Stimulated activated CD4-positive, alpha-beta T cell treated with anti-CD3 and anti-CD28 coated beads, TNF-alpha, amount 100 ng/mL, for 24 hours (primary cell): ENCODE measurements around the gene MIOX.
"Not testable (repeated sequence)": the region's sequence is repeated elsewhere in the genome, so short reads cannot be mapped to it uniquely, and the experiment has no call there.

Experiments used
- DNase-seq, 3 experiments: peaks; one replicate each; pipeline ENCODE4 v3.0.0-alpha.2; 2020; ENCODE audit warnings: low read depth in 3 of 3

Gene MIOX

DNA sequence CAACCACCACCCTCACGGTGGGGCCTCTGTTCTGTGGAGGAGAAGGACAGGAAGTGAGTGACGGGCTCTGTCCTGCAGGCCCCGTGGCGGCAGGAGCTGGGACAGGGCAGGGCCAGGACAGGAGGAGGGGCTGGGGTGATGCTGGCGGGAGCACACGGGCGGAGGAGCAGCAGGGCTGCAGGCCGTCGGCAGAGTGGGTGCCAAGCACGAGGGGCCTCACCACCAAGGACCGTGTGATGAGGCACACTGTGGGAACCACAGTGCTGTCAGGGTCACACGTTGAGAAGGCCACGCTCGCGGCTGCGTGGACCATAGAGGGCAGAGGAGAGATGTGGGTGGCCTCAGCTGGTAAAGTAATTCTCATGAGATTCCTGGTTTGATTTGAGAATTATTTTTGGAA is 30.2 kb downstream of the MIOX start:
- DNase-seq, result no peak

- no peak for DNase-seq
Observed at GRCh38 chr22:50517495-50518260, 31.0 kb downstream of the MIOX start.

DNA sequence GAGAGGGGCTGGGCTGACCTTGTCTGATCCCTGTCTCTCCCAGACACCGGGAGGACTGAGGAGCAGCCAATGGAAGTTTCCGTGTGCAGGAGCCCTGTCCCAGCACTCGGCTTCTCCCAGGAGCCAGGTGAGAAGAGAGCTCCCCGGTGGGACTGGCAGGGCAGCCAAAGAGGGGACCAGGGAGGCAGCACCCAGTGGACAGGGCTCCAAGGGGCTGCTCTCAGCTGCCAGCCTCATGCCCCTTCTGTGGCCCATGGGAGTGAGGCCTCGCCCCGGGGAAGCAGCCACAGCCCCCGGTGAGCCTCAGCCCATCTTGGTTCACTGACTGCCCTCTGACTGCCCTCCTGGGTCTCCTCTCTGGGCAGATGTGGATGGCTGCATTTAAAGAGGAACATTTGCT is 31.9 kb downstream of the MIOX start:
- DNase-seq, result no peak

- DNase-seq, result no peak
Observed at GRCh38 chr22:50519151-50519550, 32.5 kb downstream of the MIOX start.

DNA sequence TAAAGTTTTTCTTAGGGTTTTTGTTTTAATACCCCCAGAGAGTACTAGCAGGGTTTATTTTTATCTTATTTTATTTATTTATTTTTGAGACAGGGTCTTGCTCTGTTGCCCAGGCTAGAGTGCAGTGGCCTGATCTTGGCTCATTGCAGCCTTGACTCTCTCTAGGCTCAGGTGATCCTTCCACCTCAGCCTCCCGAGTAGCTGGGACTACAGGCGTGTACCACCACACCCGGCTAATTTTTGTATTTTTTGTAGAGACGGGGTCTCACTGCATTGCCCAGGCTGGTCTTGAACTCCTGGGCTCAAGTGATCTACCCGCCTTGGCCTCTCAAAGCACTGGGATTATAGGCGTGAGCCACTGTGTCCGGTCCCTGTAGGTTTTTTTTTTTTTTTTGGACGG is 33.5 kb downstream of the MIOX start:
- not testable (repeated sequence) for DNase-seq

DNA sequence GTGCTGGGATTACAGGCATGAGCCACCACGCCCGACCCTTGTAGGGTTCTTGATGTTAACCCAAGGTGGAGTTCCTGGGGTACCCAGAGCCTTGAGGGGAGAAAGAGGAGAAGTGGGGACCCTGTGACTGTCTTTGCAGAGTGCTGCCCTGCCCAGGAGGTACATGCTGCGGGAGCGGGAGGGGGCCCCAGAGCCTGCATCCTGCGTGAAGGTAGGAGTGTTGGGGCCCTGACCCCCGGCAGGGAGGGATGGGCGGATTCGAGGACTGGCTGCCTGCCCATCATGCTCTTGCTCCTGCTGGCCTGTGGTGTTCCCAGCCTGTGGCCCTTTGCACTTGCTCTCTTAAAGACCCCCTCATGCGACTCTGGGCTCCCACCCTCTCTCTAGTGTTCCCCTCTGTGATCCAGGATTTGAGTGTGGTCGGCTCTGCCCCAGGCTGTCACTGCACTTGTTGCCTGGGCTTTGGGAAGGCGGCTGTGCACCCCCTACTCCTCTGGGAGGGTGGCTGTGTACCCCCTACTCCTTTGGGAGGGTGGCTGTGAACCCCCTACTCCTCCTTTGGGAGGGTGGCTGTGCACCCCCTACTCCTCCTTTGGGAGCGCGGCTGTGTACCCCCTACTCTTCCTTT is 34.3 kb downstream of the MIOX start:
- no peak for DNase-seq

DNA sequence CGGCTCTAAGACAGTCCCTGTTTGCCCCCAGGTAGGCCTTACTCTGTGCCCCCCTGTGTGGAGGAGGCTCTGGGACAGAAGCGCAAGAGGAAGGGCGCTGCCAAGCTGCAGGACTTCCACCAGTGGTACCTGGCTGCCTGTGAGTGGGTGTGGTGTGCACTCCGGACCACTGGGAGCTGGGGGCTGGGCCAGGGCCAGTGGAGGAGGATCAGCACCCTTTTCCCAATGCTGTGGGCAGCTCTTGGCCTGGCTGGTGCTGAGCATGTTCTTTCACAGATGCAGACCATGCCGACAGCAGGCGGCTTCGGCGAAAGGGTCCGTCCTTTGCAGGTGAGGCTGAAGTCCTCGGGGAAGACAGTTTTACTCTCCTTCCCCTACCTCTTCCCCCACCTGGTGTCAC is 35.1 kb downstream of the MIOX start:
- no peak for DNase-seq

DNA sequence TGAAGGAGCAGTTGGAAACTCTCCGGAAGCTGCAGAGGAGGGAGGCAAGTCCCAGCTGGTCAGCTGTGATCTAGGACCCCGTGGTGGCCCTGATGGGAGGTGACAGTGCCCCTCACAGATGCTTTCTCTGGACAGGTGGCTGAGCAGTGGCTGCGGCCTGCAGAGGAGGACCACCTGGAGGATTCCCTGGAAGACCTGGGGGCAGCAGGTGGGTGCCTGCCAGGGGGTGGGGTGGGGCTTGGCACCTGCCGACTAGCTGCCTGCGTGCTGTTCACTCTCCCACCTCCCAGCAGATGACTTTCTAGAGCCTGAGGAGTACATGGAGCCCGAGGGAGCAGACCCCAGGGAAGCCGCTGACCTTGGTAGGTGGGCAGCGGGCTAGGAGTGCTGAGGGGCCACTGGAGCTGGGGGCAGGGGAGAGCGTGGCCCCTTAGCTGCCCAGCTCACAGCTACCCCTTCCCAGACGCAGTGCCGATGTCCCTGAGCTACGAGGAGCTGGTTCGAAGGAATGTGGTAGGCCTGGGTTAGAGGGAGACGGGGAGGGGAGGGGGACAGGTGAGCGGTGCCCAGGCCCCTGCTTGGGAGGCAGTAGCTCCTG is 35.6 kb downstream of the MIOX start:
- no peak for DNase-seq

- no peak for DNase-seq
Observed at GRCh38 chr22:50522806-50523438, 36.3 kb downstream of the MIOX start.

GRCh38 chr22:50523458-50523805 is 36.8 kb downstream of the MIOX start:
- DNase-seq, result no peak

GRCh38 chr22:50523806-50524675 is 37.4 kb downstream of the MIOX start:
- DNase-seq, result no peak

GRCh38 chr22:50524676-50525103 is 38.0 kb downstream of the MIOX start:
- DNase-seq, result no peak

DNA sequence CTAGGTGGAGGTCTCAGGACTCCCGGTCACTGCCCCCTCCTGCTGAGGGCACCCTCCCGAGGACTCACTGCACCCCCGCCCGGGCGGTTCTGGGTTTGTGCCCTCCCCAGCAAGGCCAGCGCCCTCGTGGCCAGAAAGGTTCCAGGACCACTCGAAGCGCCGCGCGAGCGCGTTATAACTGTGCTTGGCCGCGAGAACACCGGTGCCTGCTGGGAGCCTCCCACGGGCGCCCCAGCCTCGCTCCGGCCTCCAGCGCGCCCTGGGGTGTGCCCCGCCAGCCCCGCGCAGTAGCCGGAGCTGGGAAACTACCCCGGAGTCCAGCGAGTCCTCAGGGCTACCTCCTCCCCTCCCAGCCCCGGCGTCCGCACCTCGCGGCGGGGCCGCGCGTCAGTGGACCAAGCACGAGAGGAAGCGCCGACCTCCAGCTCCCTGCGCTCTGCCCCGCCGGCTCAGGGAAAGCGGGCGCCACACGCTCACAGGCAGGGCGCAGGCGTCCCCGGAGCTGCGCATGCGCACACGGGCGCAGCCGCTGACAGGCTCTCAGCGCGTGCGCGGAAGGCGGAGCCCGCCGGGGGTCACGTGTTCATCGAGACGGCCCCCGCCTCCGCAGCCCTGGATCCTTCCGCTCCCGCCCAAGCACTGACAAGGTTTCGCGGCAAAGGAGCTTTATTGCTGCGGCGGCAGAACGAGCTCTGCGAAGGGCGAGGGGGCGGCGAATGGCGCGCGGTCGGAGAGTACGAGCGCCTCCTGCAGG is 38.6 kb downstream of the MIOX start, which contains the start of gene SCO2:
SCO2 (minus strand) TSS at position 495 of the 754 bp plus-strand sequence. CDS start 1,187 bp downstream, outside the sequence.
- peak; percentile 95 to 97 (median 96) for DNase-seq

GRCh38 chr22:50525858-50526107 is 39.1 kb downstream of the MIOX start:
- no peak for DNase-seq

DNA sequence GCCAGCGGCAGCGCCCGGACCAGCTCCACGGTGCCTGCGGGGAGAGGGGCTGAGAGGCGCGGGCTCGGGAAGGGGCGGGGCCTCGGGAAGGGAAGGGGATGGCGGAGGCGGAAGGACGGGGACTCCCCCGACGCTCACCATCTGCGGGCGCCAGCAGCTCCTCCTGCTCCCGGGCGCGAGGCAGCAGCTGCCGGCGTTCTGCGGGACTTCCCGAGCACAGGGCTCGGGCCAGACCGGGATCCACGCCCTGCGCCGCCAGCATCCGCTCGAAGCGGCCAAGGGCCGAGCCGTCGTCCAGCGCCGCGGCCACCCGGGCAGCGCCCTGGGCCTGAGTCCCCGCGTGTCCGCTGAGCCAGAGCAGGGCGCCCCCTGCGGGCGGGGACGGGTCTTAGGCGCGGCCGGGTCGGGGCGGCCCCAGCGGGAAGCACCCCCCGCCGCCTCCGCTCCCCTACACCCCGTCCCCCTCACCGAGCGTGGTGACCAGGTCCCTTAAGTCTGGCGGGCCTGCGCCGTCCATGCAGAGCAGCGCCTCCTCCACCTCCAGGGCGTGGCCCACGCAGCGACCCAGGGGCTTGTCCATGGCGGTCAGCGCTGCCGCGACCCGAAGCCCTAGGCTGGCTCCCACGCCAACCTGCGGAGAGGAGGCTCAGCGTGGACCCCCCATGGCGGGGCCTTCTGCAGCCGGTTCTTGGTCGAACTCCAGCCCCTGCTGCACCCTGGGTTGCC is 39.6 kb downstream of the MIOX start:
- DNase-seq, result peak; percentile 60 to 91 (median 76)

DNA sequence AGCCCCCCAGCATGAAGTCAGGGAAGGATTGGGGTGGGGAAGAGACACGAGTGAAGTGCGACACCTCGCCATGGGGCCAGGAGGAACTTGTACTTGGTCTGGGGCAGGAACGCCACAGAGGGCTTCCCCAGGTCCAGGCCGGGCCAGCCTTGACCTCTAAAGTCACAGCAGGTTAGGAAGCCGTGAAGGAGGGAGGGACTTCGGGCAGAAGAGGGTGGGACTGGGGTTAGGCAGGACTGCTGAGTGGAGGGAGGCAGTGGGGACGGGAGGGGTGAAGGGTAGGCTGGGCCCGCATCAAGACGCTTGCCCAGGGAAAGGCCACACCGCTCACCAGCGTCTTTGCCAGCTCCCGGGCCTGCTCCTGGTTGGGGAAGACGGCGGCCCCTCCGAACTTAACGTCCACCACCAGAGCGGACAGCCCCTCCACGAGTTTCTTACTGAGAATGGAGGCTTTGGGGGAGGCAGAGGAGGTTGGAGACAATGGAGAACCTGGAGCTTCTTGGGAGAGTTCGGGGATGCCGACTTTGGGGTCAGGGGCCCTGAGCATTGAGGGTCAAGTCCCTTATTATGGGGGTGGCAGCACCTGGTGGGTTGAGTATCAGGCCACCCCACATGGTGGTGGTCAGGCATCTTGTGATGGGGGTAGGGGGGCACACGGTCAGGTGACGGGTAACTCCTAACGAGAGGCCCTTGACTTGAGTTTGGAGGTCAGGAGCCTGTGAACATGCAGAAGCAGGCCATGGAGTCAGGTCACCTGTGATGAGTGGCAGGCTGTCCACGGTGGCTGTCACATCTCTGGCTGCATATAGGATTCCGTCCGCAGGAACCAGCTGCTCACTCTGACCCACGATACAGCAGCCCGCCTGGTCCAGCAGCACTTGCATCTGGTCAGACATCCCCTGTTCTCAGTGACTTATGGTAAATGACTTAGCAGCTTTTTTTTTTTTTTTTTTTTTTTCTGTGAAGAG is 40.5 kb downstream of the MIOX start:
- DNase-seq, result peak in 1 of 3 experiments; percentile 56

- DNase-seq, result no peak
Observed at GRCh38 chr22:50527921-50528681, 41.4 kb downstream of the MIOX start.

DNA sequence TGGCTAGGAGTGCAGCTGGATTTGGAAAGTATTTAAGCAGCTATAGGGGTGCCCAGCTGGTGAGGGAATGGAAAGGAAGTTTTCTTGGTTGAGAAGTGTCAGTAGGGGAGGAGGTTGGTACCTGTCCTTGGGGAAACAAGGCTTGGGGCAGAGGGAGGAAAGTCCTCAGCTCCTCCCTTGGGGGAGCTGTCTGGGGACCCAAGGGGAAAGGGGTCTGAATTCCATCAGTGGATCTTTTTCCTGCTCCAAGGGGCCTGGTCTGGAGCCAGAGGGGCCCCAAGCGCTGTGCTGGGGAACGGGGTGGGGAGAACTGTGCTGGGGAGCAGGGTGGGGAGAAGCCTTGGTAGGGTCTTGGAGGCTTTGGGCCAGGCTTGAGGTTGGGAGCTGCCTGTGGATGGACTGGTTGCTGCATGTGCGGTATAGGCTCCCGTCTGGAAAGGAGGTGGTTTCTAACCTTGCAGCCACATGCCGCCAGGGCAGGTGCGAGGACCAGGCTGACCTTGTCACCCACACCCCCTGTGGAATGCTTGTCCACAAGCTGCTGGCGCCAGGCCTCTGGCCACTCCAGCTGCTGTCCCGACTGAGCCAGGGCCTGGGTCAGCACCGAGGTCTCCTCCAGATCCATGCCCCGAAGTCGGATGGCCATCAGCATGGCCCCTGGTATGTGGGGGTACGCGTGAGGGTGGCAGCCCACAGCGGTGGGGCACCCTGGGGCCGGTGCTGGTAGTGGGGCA is 42.2 kb downstream of the MIOX start:
- DNase-seq, result no peak
